ENCODE results near the gene NUB1. TPM values are rescaled to one million over a fixed set of nuclear protein-coding genes. Genes with fewer than 3 reads are reported as not detected.

The NUB1 gene, protein sequence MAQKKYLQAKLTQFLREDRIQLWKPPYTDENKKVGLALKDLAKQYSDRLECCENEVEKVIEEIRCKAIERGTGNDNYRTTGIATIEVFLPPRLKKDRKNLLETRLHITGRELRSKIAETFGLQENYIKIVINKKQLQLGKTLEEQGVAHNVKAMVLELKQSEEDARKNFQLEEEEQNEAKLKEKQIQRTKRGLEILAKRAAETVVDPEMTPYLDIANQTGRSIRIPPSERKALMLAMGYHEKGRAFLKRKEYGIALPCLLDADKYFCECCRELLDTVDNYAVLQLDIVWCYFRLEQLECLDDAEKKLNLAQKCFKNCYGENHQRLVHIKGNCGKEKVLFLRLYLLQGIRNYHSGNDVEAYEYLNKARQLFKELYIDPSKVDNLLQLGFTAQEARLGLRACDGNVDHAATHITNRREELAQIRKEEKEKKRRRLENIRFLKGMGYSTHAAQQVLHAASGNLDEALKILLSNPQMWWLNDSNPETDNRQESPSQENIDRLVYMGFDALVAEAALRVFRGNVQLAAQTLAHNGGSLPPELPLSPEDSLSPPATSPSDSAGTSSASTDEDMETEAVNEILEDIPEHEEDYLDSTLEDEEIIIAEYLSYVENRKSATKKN
- 41.8 and 44.4 TPM in 2 replicates for total RNA-seq

DNA sequence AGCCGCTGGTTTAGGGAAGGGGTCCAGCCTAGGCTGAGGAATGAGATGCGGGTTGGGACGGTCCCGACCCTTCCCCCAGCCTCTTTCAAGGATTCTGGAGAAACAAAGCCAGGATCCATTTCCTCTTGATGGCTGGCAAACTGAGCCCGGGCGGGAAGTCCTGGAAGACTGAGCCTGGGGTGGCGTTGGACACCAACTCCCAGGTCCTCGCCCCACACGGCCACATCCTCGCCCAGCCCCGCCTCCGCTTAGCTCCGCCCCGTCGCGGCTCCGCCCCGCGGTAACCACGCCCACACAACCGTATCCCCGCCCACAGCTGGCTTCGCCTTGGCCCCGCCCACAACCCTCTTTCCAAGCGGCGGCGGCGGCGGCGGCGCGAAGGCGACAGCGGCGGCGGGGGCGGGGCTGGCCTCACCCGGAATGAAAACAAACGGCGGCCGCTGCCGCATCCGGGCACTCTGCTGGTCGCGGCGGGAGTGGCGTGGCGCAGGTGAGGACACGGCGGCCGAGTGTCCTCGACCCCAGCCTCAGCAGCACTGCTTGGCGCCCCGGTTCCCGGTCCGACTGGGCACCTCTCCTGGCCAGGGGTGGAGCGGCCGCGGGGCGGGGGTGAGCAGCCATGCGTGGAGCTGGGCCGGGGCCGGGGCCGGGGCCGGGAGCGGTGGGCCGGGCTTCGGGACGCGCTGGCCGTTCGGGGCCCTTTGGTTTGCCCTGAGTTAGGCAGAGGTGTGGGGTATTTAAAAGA lies at the start of gene NUB1:
Gene NUB1 (plus strand): TSS at position 456 of the 745 bp plus-strand sequence. CDS start 3,538 bp downstream, outside the sequence.

DNA sequence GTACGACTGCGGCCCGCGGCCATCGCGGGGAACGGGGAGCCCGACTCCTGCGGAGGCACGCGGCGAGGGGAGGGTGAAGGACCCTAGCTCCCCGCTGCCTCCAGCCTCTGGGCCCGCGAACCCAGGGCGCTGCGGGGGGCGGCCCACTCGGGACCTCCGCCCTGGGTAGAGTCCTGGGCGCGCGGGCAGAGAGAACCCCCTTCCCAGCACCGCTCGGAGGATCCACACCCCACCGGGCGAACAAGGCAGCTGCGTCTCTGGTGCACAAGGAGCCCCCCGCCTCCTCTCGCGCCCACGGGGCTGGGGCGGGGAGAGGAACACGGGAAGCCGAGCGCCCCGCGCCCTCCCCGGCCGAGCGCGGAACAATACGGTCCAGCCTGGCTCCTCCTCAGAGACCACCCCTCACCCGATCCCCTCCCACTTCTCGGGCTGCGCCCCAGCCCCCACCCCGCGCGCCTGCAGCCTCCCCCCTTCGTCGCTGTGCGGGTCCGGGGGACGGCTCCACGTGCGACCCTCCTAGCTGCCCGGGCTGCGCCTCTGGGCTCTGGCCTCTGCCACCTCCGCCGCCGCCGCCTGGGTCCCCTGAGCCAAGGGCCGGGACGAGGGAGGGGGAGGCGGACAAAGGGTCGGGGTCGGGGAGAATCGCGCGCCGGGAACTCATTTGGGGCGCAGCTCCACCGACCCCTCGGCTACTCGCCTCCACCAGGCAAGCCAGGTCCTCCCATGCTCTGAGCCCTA lies 68.2 kb downstream of the NUB1 start, which contains the start of gene WDR86:
Gene WDR86 (minus strand): TSS at position 372 of the 738 bp plus-strand sequence. CDS start 449 bp downstream, outside the sequence.

Other genes with a start within 250 kb of the NUB1 start
- not detected in 2 replicates for gene GBX1, start 174.1 kb upstream of the NUB1 start, total RNA-seq
- gene ASB10, start 154.6 kb upstream of the NUB1 start, total RNA-seq = not detected in 2 replicates
- gene H2BK1, start 131.3 kb upstream of the NUB1 start, total RNA-seq = not detected in 2 replicates
- gene ABCF2, start 114.6 kb upstream of the NUB1 start, total RNA-seq = 40.4 and 54.2 TPM in 2 replicates
- gene CHPF2, start 109.3 kb upstream of the NUB1 start, total RNA-seq = 123 and 204 TPM in 2 replicates
- 37.1 and 38.7 TPM in 2 replicates for gene SMARCD3, start 93.1 kb upstream of the NUB1 start, total RNA-seq
- 0.26 TPM in 2 replicates for gene WDR86, start 68.2 kb downstream of the NUB1 start, total RNA-seq
- gene CRYGN, start 98.3 kb downstream of the NUB1 start, total RNA-seq = 0.13 TPM in 1 of 2 replicates, not detected in the other
- gene RHEB, start 178.1 kb downstream of the NUB1 start, total RNA-seq = 46.1 and 46.3 TPM in 2 replicates

Data from smooth muscle cell of the pulmonary artery (primary cell).